GM12865 (cell line): ENCODE measurements around the gene GALNT5.
"Not testable (repeated sequence)": the region's sequence is repeated elsewhere in the genome, so short reads cannot be mapped to it uniquely, and the experiment has no call there.

Source experiments
- DNase-seq: peaks from one replicate; pipeline ENCODE4 v3.0.0; 2010; ENCODE audit warnings: low read depth
- H3K4me3 ChIP-seq: 2 replicates; pipeline ENCODE4 v1.5.1; 2011; ENCODE audit warnings: mild to moderate bottlenecking, low read depth, low read length, control low read depth
- TF ChIP-seq, protein P1 (sequence below): IDR thresholded peaks from 2 replicates; pipeline ENCODE4 v1.5.1; 2011; ENCODE audit warnings: low read length, control low read depth, low read depth, inconsistent platforms; ENCODE audit not compliant: insufficient read depth; ENCODE audit errors: missing control alignments

GALNT5 gene

DNA sequence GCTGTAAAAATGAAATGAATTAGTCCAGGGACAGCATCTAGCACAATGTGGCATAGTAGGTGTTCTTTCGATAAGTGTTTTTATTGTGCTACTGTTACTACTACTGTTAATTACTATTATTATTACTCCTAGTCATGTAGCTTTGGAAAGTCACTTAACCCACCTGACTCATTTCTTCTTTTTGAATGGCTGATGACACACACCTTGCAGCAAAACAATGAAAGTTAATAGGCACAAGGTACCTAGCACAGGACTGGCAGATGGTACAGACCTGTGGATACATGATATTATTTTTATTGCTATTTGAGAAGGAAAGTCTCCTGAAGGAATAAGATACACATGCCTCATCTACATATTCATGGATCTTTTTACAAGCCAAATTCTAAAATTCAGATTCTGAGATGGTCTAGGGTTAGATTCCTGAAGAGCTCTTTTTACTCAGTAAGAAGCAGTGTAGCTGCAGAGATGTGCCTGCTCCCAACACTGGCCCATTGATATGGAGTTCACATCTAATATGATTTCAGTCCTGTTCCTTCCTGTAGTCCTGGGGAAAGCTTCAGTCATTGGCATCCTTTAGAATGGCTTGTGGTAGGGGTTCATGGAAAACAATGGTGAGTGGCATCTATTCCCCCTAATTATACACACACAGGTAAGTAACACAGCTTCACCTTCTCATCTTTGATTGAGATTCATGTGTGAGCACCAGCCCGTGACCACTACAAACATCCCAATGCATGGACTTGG lies 76.0 kb downstream of the GALNT5 start:
- TF ChIP-seq, protein P1, sequence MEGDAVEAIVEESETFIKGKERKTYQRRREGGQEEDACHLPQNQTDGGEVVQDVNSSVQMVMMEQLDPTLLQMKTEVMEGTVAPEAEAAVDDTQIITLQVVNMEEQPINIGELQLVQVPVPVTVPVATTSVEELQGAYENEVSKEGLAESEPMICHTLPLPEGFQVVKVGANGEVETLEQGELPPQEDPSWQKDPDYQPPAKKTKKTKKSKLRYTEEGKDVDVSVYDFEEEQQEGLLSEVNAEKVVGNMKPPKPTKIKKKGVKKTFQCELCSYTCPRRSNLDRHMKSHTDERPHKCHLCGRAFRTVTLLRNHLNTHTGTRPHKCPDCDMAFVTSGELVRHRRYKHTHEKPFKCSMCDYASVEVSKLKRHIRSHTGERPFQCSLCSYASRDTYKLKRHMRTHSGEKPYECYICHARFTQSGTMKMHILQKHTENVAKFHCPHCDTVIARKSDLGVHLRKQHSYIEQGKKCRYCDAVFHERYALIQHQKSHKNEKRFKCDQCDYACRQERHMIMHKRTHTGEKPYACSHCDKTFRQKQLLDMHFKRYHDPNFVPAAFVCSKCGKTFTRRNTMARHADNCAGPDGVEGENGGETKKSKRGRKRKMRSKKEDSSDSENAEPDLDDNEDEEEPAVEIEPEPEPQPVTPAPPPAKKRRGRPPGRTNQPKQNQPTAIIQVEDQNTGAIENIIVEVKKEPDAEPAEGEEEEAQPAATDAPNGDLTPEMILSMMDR: no peak
- DNase-seq: no peak
- no peak overlapping the region for H3K4me3 ChIP-seq

GRCh38 chr2:157334335-157334734 lies 76.8 kb downstream of the GALNT5 start:
- H3K4me3 ChIP-seq: no peak overlapping the region
- TF ChIP-seq, protein P1: no peak
- no peak for DNase-seq

- TF ChIP-seq, protein P1: no peak
- H3K4me3 ChIP-seq: no peak overlapping the region
- DNase-seq: no peak
Observed at GRCh38 chr2:157334797-157335196, 77.3 kb downstream of the GALNT5 start.

DNA sequence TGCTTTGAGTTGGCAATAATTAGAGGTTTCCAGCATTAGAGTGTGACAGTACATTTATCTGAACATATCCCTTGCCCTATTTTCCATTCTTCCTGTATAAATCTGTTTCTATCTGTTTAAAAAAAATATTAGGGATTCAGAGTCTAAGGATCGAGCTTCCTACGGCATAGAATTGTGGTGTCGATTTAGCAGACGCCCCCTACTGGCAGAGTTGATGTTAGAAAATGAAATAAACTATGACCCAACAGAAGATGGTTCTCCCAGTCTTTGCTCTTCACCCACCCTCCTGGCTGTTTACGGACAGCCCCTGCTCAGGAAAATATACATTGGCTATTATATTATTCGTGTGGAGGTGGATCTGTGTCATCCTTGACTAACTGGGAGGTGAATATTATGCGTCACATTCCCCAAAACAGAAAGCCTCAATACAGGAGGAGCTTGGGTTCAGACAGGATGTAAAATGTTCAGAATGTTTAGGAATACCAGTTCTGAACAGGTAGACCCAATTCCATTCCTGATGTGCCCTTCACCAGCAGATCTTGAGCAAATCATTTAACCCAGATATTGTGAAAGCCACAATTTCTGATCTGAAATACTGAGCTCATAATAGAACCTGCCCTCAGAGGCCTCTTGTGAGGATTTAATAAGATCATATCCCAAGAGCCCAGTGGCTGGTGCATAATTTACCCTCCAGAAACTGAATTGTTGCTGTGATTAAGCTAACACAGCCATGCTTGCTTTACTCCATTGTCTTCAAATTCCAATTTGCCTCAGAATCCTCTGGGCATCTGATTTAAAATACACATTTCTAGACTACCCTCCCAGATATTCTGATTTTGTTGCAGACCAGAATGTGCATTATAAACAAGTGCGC lies 78.9 kb downstream of the GALNT5 start:
- TF ChIP-seq, protein P1: peak; percentile 62
- peak; percentile 56 for DNase-seq
- H3K4me3 ChIP-seq: no peak overlapping the region

DNA sequence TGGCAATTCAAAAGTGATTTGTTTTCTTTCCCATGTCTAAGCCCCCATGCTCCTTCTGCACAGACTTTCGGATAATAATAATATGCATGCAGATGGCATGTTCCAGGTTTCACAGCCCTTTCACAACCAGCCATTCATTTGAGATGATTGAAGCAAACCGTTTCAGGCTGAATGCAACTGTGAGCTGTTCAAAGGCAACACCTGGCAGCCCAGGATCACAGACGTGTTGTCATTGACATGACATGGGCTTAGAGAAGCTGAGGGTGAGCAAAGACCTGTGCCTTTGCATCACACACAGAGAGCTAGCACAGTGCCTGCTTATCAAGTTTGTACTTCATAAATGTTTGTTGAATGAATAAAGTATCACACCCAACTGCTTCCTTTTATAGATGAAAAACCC lies 80.5 kb downstream of the GALNT5 start:
- TF ChIP-seq, protein P1: no peak
- DNase-seq: no peak
- H3K4me3 ChIP-seq: no peak overlapping the region

GRCh38 chr2:157339965-157340655 lies 82.6 kb downstream of the GALNT5 start:
- TF ChIP-seq, protein P1: no peak
- no peak for DNase-seq
- no peak overlapping the region for H3K4me3 ChIP-seq

GRCh38 chr2:157341381-157341780 lies 83.9 kb downstream of the GALNT5 start:
- DNase-seq, H3K4me3 ChIP-seq: not testable (repeated sequence)
